HCT116 (cell line): Measurements from ENCODE around the gene RAN. TPM values are rescaled to one million over a fixed set of nuclear protein-coding genes. Genes with fewer than 3 reads are reported as not detected.

Source experiments
- total RNA-seq: library from RNA; stranded (reverse); gene quantifications from one replicate; pipeline ENCODE4 v1.2.1, GENCODE V29; 2021; ENCODE audit not compliant: unreplicated experiment

The RAN gene
- total RNA-seq, 1 experiment from 2014 or later, result 1,420 TPM

Other genes with a start within 250 kb of the RAN start
- not detected for gene RIMBP2, start 155.8 kb upstream of the RAN start, total RNA-seq
- gene STX2, start 32.8 kb upstream of the RAN start, total RNA-seq, result 19.2 TPM
- gene ADGRD1, start 81.8 kb downstream of the RAN start, total RNA-seq, result 0.44 TPM